Measurements from ENCODE around the gene FSTL3. TPM values are rescaled to one million over a fixed set of nuclear protein-coding genes. Genes with fewer than 3 reads are reported as not detected.

The FSTL3 gene
- total RNA-seq, 1 donor: 52.1 TPM

- peaks cover 20% of the 10 kb centered on the region for H3K4me1 ChIP-seq (ENCODE audit: insufficient read depth, low read length)
- no peak overlapping the region for H3K27ac ChIP-seq (ENCODE audit: low read depth, low read length)
- H3K9me3 ChIP-seq (ENCODE audit: low read depth, low read length): no peaks in the 10 kb centered on the region
- no peak overlapping the region for H2AFZ ChIP-seq (ENCODE audit: low read length)
- no peak for DNase-seq (ENCODE audit: insufficient read length, low spot score, missing footprints)
- peaks cover 55% of the 10 kb centered on the region for H4K20me1 ChIP-seq (ENCODE audit: insufficient read depth, low read length)
- no peak for TF ChIP-seq CTCF (IDR thresholded peaks at IDR 0.05; ENCODE audit: extremely low read depth, low read depth, low read length)
- H3K36me3 ChIP-seq (ENCODE audit: insufficient read depth, low read length): no peaks in the 10 kb centered on the region
- peaks cover 86% of the 10 kb centered on the region for H3K79me2 ChIP-seq (ENCODE audit: insufficient read depth, low read length)
- H3K4me3 ChIP-seq (ENCODE audit: insufficient read depth, low read length): no peak overlapping the region
- no peak overlapping the region for H3K4me2 ChIP-seq (ENCODE audit: insufficient read depth, low read length)
- H3K27me3 ChIP-seq (ENCODE audit: insufficient read depth, low read length): no peaks in the 10 kb centered on the region
Measured at GRCh38 chr19:658916-659839, 17.0 kb upstream of the FSTL3 start.

GRCh38 chr19:660793-661426 is 15.3 kb upstream of the FSTL3 start:
- Histone ChIP-seq H3K27ac (ENCODE audit: low read depth, low read length) (peak overlapping the region; percentile 72), H3K4me1 (ENCODE audit: insufficient read depth, low read length) (peaks cover 23% of the 10 kb centered on the region), H2AFZ (ENCODE audit: low read length) (no peak overlapping the region), H3K79me2 (ENCODE audit: insufficient read depth, low read length) (peaks cover 70% of the 10 kb centered on the region), H3K9me3 (ENCODE audit: low read depth, low read length) (no peaks in the 10 kb centered on the region), H3K36me3 (ENCODE audit: insufficient read depth, low read length) (no peaks in the 10 kb centered on the region), H3K27me3 (ENCODE audit: insufficient read depth, low read length) (no peaks in the 10 kb centered on the region), H3K4me3 (ENCODE audit: insufficient read depth, low read length) (peak overlapping the region; percentile 84), H3K4me2 (ENCODE audit: insufficient read depth, low read length) (peak overlapping the region; percentile 95), H4K20me1 (ENCODE audit: insufficient read depth, low read length) (peaks cover 55% of the 10 kb centered on the region)
- no peak for DNase-seq (ENCODE audit: insufficient read length, low spot score, missing footprints)
- no peak for TF ChIP-seq CTCF (IDR thresholded peaks at IDR 0.05; ENCODE audit: extremely low read depth, low read depth, low read length)

GRCh38 chr19:661427-662196 is 14.6 kb upstream of the FSTL3 start:
- H2AFZ ChIP-seq (ENCODE audit: low read length): no peak overlapping the region
- peak; percentile 98 for DNase-seq (ENCODE audit: insufficient read length, low spot score, missing footprints)
- peak overlapping the region; percentile 72 for H3K27ac ChIP-seq (ENCODE audit: low read depth, low read length)
- no peaks in the 10 kb centered on the region for H3K9me3 ChIP-seq (ENCODE audit: low read depth, low read length)
- no peaks in the 10 kb centered on the region for H3K36me3 ChIP-seq (ENCODE audit: insufficient read depth, low read length)
- H3K79me2 ChIP-seq (ENCODE audit: insufficient read depth, low read length): peaks cover 63% of the 10 kb centered on the region
- peaks cover 23% of the 10 kb centered on the region for H3K4me1 ChIP-seq (ENCODE audit: insufficient read depth, low read length)
- H3K4me3 ChIP-seq (ENCODE audit: insufficient read depth, low read length): peak overlapping the region; percentile 84
- peaks cover 53% of the 10 kb centered on the region for H4K20me1 ChIP-seq (ENCODE audit: insufficient read depth, low read length)
- no peak for TF ChIP-seq CTCF (IDR thresholded peaks at IDR 0.05; ENCODE audit: extremely low read depth, low read depth, low read length)
- H3K4me2 ChIP-seq (ENCODE audit: insufficient read depth, low read length): peak overlapping the region; percentile 95
- H3K27me3 ChIP-seq (ENCODE audit: insufficient read depth, low read length): no peaks in the 10 kb centered on the region

Measured in osteoblast (primary cell).